ENCODE data around the gene RPL11.

The RPL11 gene

DNA sequence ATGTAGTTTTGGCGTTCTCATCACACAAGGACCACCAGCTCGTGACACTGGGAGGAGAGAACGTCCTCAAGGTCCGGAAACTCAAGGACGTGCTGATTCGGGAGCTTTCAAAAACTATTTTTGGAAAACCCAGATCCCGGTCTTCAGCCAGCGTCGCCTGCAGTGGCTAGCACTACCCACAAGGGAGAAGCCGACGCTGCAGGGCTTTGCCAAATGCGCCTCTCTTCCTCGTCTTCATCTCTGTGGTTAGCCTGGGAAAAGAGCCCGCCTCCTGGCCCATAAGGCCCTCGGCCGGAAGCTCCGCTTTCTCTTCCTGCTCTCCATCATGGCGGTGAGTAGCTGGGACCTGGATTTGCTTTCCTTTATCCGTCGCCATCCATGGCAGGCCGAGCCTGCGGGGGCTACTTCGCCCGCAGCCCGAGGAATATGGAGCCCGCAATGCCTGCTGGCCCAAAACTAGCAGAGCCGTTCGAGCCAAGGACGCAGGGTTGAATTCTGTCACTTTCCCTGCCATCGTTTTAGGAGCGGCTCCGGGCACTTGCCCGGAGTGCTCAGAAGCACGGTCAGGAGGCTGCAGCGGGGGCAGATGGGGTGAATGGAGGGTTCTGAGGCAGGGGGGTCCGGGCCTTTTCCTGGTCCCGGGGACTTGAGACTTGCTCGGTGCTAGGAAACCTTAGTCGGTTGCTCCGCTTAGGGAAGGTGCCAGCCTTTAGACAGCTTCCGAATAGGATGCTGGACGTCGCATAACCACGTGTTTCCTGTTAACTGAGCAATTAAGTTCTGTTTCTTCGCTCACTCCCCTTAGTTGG, at the start of gene RPL11:
Gene RPL11 (plus strand): TSS at position 308 of the 809 bp plus-strand sequence. CDS start 18 bp downstream, at position 326.
- POLR2A ChIA-PET, result interaction anchor here (0.6 to 2.9 kb wide), 26 partner anchors 9 to 208 kb away, joined by 3 to 21 read pairs (median 4); partner anchors contain the start of genes ASAP3, ELOA and PITHD1
- TF ChIP-seq NFRKB (IDR thresholded peaks at IDR 0.05) (peak; percentile 97), ELF4 (IDR thresholded peaks at IDR 0.05) (peak; percentile 95), FOXA1 (IDR thresholded peaks at IDR 0.05) (no peak)
- peak; percentile 94 for DNase-seq (ENCODE audit: extremely low spot score)
- CTCF ChIA-PET, result interaction anchor here (0.7 to 1.3 kb wide), 4 partner anchors 14 to 160 kb away, joined by 3 to 6 read pairs (median 4); no protein-coding TSS in a partner anchor

DNA sequence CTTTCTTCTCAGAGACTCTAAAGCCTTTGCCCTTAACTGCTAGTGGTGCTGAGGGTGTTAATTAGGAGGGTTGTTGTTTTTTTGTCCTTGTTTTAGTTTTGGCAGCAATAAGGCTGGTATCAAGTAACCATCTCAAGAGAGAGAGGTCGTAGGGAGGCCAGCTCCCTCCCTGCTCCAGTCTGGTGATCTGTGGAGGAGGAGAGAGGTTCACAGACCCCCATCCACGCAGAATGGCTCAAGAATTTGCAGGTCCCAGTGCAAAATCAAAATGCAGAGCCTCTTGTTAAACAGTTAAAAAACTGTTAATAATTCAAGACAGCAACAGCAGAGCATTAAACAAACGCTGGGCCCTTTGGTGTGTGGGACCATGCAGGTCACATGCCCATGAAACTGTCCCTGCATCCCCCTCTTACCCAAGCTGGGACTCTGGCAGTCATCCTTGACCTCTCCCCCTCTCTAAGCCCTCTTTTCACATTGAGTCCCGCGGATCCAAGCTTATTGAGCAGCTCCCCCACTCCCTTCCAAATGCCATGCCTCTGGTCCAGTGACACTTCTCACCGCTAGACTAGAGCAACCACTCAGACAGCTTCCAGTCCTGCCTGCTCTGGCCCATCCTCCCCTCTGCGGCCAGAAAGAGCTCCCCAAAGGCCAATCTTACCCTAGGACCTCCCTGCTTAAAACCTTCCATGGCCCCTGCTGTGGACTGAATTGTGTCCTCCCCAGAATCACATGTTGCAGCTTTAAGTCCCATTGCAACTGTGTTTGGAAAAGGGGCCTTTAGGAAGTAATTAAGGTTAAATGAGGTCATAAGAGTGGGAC, 47.7 kb upstream of the RPL11 start:
- ChIA-PET POLR2A (interaction anchor here (0.6 to 2.7 kb wide), 8 partner anchors 9 to 124 kb away, joined by 3 to 11 read pairs (median 4); partner anchors contain the start of genes E2F2 and ID3), CTCF (interaction anchor here (0.6 to 2.5 kb wide), 8 partner anchors 9 to 99 kb away, joined by 3 to 12 read pairs (median 5); no protein-coding TSS in a partner anchor)
- no peak for DNase-seq (ENCODE audit: extremely low spot score)
- TF ChIP-seq SP1 (IDR thresholded peaks at IDR 0.05), result no peak
- no peak for TF ChIP-seq LEF1 (IDR thresholded peaks at IDR 0.05; ENCODE audit: borderline replicate concordance)
- no peak for TF ChIP-seq NFRKB (IDR thresholded peaks at IDR 0.05)
- no peak for TF ChIP-seq CTBP1 (IDR thresholded peaks at IDR 0.05; ENCODE audit: borderline replicate concordance)
- TF ChIP-seq FOXM1 (IDR thresholded peaks at IDR 0.05; ENCODE audit: borderline replicate concordance), result no peak
- no peak for TF ChIP-seq SUZ12 (IDR thresholded peaks at IDR 0.05)
- TF ChIP-seq ZNF384 (IDR thresholded peaks at IDR 0.05), result no peak
- no peak for TF ChIP-seq ARNT (IDR thresholded peaks at IDR 0.05)

DNA sequence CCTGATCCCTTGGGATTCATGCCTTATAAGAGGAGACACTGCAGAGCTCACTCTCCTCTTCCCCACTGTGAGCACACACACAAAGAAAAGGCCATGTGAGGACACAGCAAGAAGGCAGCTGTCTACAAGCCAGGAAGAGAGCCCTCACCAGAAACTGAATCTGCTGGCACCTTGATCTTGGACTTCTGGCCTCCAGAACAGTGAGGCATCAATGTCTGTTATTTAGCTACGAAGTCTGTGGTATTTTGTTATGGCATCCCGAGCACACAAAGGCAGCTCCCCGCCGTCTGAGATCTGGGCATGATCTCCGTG, 47.1 kb upstream of the RPL11 start:
- no peak for TF ChIP-seq SUZ12 (IDR thresholded peaks at IDR 0.05)
- no peak for TF ChIP-seq SP1 (IDR thresholded peaks at IDR 0.05)
- TF ChIP-seq ARNT (IDR thresholded peaks at IDR 0.05), result no peak
- no peak for TF ChIP-seq BHLHE40 (IDR thresholded peaks at IDR 0.05; ENCODE audit: borderline replicate concordance)
- TF ChIP-seq CTBP1 (IDR thresholded peaks at IDR 0.05; ENCODE audit: borderline replicate concordance), result no peak
- no peak for TF ChIP-seq ZNF384 (IDR thresholded peaks at IDR 0.05)
- TF ChIP-seq FOXK2 (IDR thresholded peaks at IDR 0.05), result no peak
- TF ChIP-seq TARDBP (IDR thresholded peaks at IDR 0.05), result no peak
- DNase-seq (ENCODE audit: extremely low spot score), result no peak
- ChIA-PET CTCF (interaction anchor here (0.6 to 2.5 kb wide), 7 partner anchors 10 to 99 kb away, joined by 3 to 12 read pairs (median 6); no protein-coding TSS in a partner anchor), POLR2A (interaction anchor here (0.8 to 2.7 kb wide), 4 partner anchors 10 to 89 kb away, joined by 3 to 11 read pairs (median 8); no protein-coding TSS in a partner anchor)

DNA sequence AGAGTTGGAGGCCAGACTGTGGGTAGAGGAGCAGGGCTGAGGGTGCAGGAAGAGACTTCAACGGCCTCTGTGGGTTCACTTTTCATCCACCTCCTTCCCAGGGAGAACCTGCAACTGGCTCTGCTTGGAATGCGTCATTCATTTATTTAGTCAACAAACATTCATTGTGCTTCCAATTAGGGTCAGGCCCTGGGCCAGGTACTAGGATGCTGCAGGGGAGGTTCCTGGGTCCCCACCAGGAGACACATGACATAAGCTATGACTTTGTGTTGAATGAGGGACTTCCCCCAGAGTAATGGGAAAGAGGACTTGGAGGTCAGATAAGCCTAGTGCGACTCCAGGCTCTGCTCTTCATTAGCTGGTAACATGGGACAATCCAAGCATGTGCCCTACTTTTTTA, 46.3 kb upstream of the RPL11 start:
- TF ChIP-seq SUZ12 (IDR thresholded peaks at IDR 0.05) (no peak), HDGF (IDR thresholded peaks at IDR 0.05; ENCODE audit: borderline replicate concordance) (no peak), FOXM1 (IDR thresholded peaks at IDR 0.05; ENCODE audit: borderline replicate concordance) (no peak), LEF1 (IDR thresholded peaks at IDR 0.05; ENCODE audit: borderline replicate concordance) (no peak), NFRKB (IDR thresholded peaks at IDR 0.05) (no peak), FOXA1 (IDR thresholded peaks at IDR 0.05) (no peak), CTBP1 (IDR thresholded peaks at IDR 0.05; ENCODE audit: borderline replicate concordance) (no peak), ZNF384 (IDR thresholded peaks at IDR 0.05) (no peak), L3MBTL2 (conservative IDR thresholded peaks at IDR 0.05) (no peak), FOXK2 (IDR thresholded peaks at IDR 0.05) (no peak), ARNT (IDR thresholded peaks at IDR 0.05) (no peak), TARDBP (IDR thresholded peaks at IDR 0.05) (no peak), SP1 (IDR thresholded peaks at IDR 0.05) (no peak), ELF4 (IDR thresholded peaks at IDR 0.05) (no peak), BHLHE40 (IDR thresholded peaks at IDR 0.05; ENCODE audit: borderline replicate concordance) (no peak)
- TF ChIP-seq, protein P1, sequence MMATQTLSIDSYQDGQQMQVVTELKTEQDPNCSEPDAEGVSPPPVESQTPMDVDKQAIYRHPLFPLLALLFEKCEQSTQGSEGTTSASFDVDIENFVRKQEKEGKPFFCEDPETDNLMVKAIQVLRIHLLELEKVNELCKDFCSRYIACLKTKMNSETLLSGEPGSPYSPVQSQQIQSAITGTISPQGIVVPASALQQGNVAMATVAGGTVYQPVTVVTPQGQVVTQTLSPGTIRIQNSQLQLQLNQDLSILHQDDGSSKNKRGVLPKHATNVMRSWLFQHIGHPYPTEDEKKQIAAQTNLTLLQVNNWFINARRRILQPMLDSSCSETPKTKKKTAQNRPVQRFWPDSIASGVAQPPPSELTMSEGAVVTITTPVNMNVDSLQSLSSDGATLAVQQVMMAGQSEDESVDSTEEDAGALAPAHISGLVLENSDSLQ (IDR thresholded peaks at IDR 0.05), result no peak
- CTCF ChIA-PET, result interaction anchor here (2.1 to 2.5 kb wide), 3 partner anchors 8 to 12 kb away, joined by 6 to 12 read pairs (median 9); no protein-coding TSS in a partner anchor
- no peak for DNase-seq (ENCODE audit: extremely low spot score)
- POLR2A ChIA-PET, result interaction anchor here (2.0 to 2.7 kb wide), 2 partner anchors 87 to 90 kb away, joined by 10 to 11 read pairs; no protein-coding TSS in a partner anchor

DNA sequence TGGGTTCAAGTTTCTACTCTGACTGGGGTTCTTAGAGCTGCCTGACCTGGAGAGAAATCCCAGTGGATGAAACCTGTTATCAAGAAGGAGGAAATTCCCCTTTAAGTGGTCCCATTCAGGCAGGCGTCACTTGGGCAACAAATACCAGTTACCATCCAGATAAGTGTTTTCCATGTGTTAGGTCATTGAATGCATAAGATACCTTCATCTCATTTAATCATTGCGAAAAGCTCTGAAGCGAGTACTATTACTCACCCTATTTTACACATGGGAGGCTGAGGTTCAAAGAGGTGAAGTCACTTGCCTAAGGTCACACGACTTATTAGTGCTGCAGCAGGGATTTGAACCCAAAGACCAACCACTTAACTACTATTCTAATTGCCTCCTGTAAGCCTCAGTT, 45.5 kb upstream of the RPL11 start:
- POLR2A ChIA-PET, result interaction anchor here (2.7 kb wide), 1 partner anchor 91 kb away, joined by 11 read pairs; no protein-coding TSS in a partner anchor
- DNase-seq (ENCODE audit: extremely low spot score), result no peak
- TF ChIP-seq ELF4 (IDR thresholded peaks at IDR 0.05), result no peak
- TF ChIP-seq CTBP1 (IDR thresholded peaks at IDR 0.05; ENCODE audit: borderline replicate concordance), result no peak
- no peak for TF ChIP-seq SUZ12 (IDR thresholded peaks at IDR 0.05)
- no peak for TF ChIP-seq ARNT (IDR thresholded peaks at IDR 0.05)
- TF ChIP-seq SP1 (IDR thresholded peaks at IDR 0.05), result no peak
- TF ChIP-seq HDGF (IDR thresholded peaks at IDR 0.05; ENCODE audit: borderline replicate concordance), result no peak
- no peak for TF ChIP-seq FOXM1 (IDR thresholded peaks at IDR 0.05; ENCODE audit: borderline replicate concordance)
- CTCF ChIA-PET, result interaction anchor here (0.6 to 2.5 kb wide), 3 partner anchors 9 to 17 kb away, joined by 3 to 9 read pairs (median 6); no protein-coding TSS in a partner anchor

DNA sequence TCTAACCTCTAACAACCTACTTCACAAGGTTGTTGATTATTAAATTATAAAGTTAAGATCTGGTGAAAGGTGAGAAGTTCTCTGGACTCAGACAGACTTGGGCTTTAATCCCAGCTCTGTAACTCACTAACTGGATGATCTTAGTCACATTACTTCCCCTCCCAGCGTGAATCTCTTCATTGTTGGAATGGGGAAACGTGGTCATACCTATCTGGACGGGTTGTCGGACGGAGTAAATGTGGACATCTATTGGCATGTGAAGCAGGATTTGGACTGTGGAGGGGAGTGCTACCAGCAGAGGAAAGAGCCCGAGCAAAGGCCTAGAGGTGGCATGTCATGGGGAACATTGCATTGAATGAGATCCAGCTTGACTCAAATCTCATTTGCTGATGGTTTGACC, 45.1 kb upstream of the RPL11 start:
- TF ChIP-seq ELF4 (IDR thresholded peaks at IDR 0.05), result no peak
- TF ChIP-seq, protein P1 (IDR thresholded peaks at IDR 0.05), result no peak
- no peak for TF ChIP-seq FOXA1 (IDR thresholded peaks at IDR 0.05)
- no peak for TF ChIP-seq FOXM1 (IDR thresholded peaks at IDR 0.05; ENCODE audit: borderline replicate concordance)
- TF ChIP-seq SUZ12 (IDR thresholded peaks at IDR 0.05), result no peak
- TF ChIP-seq ZNF384 (IDR thresholded peaks at IDR 0.05), result no peak
- no peak for TF ChIP-seq ARNT (IDR thresholded peaks at IDR 0.05)
- no peak for TF ChIP-seq L3MBTL2 (conservative IDR thresholded peaks at IDR 0.05)
- TF ChIP-seq SP1 (IDR thresholded peaks at IDR 0.05), result no peak
- TF ChIP-seq BHLHE40 (IDR thresholded peaks at IDR 0.05; ENCODE audit: borderline replicate concordance), result no peak
- no peak for TF ChIP-seq FOXK2 (IDR thresholded peaks at IDR 0.05)
- no peak for TF ChIP-seq HDGF (IDR thresholded peaks at IDR 0.05; ENCODE audit: borderline replicate concordance)
- no peak for TF ChIP-seq CTBP1 (IDR thresholded peaks at IDR 0.05; ENCODE audit: borderline replicate concordance)
- no peak for TF ChIP-seq LEF1 (IDR thresholded peaks at IDR 0.05; ENCODE audit: borderline replicate concordance)
- no peak for TF ChIP-seq NFRKB (IDR thresholded peaks at IDR 0.05)
- CTCF ChIA-PET, result interaction anchor here (0.6 to 2.2 kb wide), 2 partner anchors 9 to 17 kb away, joined by 3 to 6 read pairs; no protein-coding TSS in a partner anchor
- DNase-seq (ENCODE audit: extremely low spot score), result no peak
- POLR2A ChIA-PET, result no interaction called here
